RPMI7951 (cell line): Measurements from ENCODE around the gene MSLN. TPM values are rescaled to one million over a fixed set of nuclear protein-coding genes. Genes with fewer than 3 reads are reported as not detected.
A peak's percentile ranks its signal among the peaks of the same experiment; 100 is the strongest.

ENCODE experiments used
- DNase-seq: peaks from one replicate; pipeline ENCODE4 v3.0.0-alpha.2; 2012; ENCODE audit warnings: low read depth
- total RNA-seq: library from RNA; depleted of rRNA; stranded (reverse); fragments of >200 nt; shearing (Covaris generic); gene quantifications from 2 replicates; pipeline ENCODE4 v1.2.3, GENCODE V29; 2014

MSLN gene
- total RNA-seq, 1 experiment from 2014 or later, result not detected

DNA sequence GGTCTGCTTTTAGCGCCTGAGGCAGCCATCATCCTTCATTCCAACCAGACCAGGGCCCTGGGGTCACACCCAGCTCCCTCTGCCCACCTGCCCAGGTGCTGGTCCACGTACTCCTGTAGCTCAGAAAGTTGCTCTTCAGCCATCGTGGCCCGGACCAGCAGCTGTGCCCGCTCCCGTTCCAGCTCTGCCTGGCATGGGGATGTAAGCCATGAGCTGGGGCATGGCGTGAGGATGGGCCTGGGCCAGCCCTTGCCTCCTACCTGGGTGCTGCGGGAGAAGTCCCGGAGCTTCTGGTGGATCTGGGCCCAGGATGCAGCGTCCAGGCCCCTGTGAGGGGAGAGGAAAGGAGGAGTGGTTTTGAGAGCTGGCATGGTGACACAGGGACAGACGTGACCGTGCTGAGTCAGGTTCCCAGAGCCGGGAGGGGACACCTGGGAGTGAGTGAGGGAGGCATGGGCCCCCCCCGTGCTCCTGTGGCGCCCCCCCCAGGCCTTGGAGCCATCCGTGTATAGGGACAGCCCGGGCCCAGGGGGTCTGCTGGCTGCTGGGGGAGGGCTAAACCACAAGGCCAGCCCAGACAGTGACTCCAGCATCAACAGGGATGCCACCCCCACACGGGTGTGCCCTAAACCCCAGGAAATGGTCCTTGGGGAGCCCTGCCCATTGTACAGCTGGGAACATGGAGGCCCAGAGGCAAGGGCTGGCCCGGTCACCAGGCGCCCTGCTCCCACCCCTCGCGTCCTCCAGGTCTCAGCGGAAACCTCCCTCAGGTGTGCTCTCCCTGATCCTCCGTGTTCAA lies 37.5 kb upstream of the MSLN start:
- no peak for DNase-seq

DNA sequence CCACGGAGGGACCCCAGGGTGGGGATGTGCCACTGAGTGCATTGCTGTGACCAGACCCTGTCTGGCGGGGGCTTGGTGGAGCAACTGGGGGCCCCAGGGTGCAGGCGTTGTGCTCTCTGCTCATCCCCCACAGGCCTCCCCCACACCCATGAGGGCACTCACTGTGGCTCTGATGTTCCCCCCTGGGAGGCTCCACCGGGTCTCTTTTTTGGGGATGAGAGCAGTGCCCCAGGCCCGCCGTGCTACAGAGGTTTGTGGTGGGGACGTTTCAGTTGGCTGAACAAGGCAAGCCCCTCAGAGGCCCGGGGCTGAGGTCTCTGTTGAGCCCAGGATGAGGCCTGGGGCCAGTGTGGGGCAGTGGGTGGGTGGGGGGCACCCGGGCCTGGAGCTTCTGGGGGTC lies 36.8 kb upstream of the MSLN start:
- no peak for DNase-seq

DNA sequence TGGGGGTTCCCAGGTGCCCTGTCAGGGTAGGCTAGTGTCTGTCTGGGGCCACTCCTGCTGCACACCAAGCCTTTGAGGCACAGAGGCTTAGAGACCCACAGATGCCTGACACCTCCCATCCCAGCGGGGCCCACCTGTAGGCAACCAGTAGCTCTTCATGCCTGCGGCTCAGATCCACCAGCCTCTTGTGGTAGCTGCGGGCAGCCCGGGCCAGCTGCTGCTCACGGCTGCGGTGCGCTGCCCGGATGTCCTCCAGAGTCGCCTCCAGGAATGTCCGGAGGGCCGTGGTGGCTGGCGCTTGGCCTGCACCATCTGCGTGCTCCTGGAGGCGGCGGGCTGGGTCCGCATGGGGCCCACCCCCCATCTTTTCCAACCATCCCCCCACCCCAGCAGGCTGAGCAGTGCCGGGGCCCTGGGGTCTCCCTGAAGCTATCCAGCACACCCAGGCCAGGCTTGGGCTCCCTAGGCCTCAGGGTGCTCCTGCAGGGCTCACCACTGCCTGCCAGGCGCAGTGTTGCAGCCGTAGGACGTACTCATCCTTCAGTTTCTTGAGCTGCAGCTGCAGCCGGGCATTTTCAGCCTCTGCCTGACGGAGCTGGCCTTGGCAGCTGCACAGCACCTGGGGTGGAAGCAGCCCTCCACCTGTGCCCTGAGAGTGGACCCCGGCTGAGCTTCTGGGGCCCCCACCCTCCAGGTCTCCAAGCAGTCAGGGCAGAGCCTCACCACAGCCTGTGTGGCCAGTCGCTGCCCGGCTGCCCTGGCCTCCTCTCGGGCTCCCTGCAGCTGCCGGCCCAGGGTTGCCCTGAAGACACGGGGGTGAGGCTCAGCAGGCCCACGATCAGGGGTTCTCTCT lies 36.1 kb upstream of the MSLN start:
- DNase-seq, result peak; percentile 35

DNA sequence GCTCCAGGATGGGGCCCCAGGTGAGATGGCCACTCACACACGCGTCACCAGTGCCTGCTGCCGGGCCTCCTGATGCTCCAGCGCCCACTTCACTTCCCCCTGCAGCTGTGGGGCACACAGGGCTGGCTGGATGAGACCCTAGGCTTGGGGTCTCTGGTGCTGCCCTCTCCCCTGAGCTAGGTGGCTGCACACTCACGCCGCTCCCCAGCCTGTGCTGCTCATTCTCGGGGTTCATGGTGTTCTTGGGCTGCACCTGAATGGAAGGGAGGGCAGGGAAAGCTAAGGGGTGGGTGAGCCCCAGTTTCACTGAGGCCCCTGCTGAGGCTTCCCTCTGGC lies 35.5 kb upstream of the MSLN start:
- DNase-seq, result no peak

DNA sequence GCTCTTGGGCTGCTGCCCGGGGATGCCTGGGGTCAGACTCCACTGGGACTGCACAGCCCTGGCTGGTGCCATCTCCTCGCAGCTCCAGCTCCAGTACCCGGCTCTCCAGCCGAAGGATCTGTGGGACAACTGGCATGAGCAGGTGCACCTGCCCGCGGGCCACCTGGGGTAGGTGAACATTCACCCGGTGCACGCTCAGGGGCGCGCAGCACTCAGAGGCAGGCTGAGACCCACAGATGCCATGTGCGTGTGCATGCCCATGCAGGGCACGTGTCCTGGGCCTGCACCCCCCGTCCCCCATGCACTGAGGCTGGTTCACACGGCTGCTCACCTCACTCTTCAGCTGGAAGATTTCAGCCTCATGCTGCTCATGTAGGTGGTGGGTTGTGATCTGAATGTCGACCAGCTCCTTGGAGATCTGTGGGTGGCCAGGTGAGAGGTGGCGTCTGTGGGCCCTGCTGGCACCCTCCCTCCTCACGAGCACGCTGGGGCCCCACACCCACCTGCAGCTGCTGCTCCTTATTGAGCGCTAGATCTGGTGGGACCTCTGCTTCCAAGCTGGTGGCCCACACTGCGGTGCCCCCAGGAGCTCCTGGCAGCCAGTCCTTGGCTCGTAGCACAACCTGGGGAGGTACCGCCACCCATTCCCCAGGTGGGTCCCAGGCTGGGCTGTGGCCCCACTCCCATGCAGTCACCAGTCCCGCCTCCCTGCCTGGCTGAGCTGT lies 34.9 kb upstream of the MSLN start:
- no peak for DNase-seq

DNA sequence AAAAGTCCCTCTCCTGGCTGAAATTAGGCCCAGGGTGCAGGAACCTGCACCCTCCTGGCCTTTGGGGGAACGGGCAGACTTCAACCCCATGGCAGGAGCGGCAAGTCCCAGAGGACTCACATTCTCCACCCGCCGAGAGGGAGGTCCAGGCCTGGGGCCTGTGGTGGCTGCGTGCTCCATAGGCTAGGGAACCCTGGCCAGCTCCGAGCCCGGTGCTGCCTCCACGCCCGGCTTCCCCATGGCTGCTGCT lies 34.4 kb upstream of the MSLN start:
- DNase-seq, result no peak

DNA sequence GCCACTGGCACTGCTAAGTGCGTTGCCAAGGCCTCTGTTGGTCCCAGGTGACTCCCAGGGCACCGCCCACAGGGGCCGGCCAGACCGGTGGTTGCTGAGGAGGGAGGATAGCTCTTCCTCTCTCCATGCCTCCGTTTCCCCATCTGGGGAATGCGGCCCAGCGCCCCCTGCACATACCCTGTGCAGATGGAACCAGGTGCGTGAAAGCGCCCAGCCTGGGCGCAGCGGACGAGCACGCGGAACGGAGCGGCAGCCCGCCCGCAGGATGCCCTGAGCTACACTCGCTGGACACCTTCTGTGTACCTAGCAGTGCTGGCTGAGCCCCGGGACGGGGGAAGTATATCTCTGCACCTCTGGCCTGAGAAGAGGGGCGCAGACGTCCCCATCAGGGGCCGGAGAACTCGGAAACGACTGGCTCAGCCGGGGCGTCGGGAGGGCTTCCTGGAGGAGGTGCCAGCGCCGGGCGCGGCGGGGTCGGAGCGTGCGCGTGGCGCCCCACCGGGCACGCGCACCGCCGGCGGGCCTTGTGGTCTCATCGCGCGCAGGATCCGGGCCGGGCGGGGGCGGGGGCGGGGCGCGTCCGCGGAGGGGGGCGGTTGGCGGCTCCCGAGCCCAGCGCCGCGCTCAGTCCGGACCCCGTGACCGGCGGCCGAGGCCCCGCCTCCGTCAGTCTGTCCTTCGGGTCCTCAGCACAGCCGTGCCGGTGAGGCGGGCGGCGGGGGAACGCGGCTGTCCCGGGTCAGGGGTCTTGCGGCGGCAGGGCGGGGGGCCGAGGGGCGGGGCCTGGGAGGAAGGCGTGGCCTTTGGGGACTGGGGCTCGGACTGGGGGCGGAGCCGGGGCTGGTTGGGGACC lies 33.9 kb upstream of the MSLN start, which contains the start of the genes CCDC78 and HAGHL:
TSS of gene CCDC78 (minus strand) at position 6 of the 853 bp plus-strand sequence. CDS start 76 bp downstream, outside the sequence.
TSS of gene HAGHL (plus strand) at position 669 of the 853 bp plus-strand sequence. CDS start 404 bp downstream, outside the sequence.
- peak; percentile 34 for DNase-seq

DNA sequence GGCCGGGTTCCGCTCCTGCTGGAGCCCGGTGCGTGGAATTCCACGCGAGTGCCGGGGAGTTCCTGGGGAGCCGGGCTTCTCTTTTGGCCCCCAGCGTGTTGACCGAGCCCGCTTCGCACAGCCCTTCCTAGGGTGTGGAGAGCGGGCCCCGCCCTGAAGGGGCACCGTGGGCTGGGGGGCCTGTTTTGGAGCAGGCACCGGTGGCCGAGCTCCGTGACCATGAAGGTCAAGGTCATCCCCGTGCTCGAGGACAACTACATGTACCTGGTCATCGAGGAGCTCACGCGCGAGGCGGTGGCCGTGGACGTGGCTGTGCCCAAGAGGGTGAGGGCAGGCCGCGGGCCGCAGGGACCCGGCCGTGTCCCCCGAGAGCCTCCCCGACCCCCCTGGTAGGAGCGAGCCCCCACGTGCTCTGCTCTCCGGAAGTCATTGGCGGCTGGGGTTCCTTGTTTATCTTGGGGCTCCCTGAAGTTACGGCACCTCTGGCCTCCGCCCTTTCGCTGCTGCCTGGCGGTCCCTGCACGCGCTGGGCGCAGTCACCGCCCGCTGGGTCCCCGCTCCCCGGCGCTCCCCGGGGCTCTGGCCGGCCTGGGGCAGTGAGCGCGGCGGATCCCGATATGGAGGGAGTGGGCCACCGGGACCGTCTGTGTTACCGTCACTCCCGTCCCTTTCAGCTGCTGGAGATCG lies 33.1 kb upstream of the MSLN start:
- no peak for DNase-seq

DNA sequence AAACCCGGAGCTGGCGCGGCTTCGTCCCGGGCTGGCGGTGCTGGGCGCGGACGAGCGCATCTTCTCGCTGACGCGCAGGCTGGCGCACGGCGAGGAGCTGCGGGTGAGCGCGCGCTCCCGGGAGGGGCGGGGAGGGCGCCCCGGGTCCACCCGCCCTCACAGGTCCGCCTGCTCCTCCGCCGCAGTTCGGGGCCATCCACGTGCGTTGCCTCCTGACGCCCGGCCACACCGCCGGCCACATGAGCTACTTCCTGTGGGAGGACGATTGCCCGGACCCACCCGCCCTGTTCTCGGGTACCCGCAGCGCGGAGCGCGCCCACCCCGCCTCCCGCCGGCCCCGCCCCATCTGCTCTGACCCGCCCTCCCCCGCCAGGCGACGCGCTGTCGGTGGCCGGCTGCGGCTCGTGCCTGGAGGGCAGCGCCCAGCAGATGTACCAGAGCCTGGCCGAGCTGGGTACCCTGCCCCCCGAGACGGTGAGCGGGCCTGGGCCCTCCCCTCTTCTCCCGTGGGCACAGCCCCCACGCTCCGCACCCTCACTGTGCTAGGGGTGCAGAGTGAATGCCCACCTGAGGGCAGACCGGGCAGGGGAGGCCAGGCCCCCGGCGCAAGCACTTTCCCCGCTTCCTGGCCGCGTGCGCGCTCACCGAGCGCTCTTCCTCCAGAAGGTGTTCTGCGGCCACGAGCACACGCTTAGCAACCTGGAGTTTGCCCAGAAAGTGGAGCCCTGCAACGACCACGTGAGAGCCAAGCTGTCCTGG lies 32.2 kb upstream of the MSLN start:
- peak; percentile 79 for DNase-seq

DNA sequence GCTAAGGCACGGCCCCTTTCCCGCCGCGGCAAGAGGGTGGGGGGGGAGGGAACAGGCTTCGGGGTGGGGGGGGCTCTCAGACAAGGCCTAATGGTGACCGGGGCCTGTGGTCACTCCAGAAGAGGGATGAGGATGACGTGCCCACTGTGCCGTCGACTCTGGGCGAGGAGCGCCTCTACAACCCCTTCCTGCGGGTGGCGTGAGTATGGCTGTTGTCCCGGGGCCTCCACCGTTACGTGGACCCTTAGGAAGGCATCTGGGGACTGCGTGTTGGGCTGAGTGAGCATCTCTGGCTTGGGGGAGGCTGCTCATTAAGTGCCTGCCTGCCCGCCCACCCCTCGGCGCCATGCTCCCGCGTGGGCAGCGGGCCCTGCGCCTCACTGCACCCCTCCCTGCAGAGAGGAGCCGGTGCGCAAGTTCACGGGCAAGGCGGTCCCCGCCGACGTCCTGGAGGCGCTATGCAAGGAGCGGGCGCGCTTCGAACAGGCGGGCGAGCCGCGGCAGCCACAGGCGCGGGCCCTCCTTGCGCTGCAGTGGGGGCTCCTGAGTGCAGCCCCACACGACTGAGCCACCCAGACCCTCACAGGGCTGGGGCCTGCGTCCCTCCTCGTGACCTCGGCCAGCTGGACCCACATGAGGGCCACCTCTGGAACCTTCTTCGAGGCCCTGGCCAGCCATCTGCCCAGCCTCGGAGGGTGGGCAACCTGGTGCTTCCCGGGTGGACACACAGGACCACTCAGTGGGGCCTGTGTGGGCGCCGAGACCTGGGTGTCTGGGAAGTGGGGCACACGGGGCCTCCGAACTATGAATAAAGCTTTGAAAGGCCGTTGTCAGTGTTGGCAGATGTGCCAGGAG lies 31.4 kb upstream of the MSLN start:
- DNase-seq, result no peak

DNA sequence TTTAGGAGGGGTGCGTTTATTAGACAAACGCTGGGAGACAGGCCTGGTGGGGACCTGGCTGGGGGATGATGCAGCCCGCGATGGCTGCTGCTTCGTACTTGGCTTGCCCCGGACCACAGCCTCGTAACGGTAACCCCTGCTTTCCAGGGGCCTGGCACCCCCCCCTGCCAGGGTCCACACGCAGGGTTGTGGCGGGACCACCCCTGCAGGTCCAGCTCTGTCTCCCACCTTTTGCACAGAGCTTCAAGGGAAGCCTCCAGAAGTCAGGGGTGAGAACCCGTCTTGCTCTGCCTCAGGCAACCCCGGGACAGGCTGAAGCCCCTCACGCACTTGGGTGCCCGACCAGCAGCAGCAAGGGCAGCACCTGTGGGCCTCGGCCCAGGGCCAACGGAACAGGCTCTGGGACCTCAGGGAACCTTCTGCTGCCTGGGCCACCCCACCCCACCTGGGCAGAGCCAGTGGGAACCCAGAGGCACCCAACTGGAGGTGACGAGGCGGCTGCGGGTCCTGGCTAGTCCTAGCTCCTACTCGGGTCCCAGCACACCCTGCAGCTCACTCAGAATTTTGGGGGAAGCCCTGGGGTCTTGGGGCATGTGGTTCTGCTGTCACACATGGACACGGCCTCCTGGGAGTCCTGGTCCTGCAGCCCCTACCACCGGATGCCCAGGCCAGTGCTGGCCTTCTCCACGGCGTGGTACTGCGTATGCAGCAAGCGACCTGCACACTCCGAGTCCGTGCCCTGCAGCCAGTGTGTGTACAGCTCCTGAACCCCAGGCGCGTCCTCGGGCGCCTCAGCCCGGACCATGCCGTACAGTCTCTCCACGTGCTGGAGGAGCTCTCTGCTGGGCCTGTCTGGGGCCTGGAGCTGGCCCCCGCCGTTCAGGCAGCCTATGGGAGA lies 30.5 kb upstream of the MSLN start:
- DNase-seq, result no peak

DNA sequence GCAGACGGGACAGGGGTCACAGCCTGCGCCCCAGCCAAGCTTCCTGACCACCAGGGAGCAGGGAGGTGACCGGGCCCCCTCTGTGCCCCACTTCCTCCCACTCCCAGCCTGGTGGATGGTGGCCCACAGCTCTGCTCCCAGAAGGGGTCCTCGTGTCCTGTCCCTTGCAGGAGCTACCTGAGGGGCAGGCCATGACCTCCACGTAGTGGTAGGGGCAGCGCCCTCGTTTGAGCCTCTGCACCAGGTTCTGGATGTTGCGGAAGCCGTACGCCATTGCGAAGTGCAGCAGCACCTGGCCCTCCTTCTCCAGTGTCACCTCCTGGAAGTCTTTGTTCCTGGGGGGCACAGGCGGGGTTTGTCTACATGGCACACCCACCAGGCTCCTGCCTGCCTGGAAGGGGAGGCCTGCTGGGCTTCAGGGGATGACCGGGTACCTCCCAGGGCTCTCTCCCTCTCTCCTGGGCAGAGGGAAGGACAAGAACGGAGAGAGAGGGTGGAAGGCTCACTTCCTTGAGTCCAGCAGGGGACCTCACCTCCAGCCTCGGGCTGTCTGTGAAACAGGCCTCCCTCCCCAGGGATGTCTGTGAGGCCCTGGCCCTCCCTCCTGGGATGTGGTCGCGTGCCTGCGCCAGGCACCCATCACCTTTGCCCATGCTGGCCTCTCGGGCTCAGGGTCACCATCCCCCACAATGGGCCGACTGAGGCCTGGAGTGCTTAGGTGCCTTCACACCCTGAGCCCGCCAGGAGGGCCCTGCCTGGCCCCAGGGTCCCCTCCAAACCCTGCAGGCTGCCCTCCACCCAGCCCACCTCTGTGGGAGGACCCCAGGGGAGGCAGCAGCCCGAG lies 29.6 kb upstream of the MSLN start:
- no peak for DNase-seq

DNA sequence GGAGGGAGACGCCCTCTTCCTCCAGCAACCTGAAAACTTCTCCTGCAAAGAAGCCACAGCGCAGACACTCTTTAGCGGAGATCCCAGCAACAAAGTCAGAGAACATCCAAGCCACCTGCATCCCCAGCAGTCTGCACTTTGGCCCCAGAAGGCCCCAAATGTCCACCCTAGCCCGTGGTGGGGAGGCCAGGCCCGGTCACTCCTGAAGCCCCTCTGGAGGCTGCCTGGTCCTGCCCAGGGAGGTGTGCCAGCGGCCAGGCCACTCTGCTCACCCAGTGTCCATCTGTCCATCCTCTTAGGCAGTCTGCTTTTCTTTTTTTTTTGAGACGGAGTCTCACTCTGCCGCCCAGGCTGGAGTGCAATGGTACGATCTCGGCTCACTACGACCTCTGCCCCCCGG lies 28.2 kb upstream of the MSLN start:
- DNase-seq, result no peak

DNA sequence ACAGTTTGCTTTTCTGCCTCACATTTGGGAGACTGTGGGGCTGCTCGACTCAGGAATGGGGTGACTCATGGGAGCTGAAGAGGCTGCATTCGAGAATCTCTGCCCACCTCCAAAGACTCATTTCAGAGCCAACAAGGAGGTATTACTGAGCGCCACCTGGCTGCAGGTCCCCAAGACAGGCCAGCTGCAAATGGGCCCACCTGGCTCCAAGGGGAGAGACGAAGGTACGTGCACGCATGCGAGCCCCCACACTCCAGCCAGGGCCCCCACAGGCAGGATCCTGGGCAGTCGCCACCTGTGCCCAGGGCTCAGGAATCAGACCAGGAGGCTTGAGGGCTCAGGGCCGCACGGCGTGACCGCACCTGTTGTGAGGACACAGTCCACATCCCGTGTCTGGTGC lies 27.6 kb upstream of the MSLN start:
- no peak for DNase-seq

DNA sequence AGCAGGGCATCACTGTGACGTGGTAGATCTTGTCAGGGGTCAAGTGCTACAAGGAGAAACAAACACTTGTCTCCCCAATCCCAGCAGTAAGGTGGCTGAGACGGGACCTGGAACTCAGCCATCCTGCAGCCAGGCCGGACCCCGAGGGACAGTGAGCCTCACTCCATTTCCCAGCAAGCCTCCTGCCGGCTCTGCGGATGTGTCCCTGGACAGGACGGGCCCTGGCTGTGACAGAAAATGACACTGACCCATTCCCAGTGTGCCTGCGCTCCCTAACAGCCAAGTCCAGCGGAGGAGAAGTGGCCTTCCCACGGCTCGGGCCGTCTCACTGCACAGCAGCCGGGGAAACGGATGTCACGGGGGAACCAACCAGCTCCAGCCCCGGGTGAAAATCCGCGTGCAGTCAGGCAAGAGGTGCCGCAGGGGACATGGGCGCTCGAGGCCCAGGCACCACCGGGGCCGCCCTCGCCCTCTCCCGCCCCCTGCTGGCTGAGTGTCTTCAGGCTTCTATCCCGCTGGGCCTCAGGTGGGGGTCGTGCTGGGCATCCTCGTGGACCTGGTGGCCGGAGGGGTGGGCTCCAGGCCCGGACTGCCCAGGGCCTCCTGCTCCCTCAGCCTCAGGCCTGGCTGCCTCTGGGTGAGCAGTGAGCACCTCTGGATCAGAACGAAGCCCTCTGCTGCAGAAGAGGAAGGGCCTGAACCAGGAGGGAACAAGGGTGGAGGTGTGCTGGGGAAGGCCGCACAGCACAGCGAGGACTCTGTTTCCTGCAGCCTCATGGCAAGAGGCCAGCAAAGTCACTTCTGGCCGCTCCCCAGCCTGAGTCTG lies 26.9 kb upstream of the MSLN start:
- no peak for DNase-seq

DNA sequence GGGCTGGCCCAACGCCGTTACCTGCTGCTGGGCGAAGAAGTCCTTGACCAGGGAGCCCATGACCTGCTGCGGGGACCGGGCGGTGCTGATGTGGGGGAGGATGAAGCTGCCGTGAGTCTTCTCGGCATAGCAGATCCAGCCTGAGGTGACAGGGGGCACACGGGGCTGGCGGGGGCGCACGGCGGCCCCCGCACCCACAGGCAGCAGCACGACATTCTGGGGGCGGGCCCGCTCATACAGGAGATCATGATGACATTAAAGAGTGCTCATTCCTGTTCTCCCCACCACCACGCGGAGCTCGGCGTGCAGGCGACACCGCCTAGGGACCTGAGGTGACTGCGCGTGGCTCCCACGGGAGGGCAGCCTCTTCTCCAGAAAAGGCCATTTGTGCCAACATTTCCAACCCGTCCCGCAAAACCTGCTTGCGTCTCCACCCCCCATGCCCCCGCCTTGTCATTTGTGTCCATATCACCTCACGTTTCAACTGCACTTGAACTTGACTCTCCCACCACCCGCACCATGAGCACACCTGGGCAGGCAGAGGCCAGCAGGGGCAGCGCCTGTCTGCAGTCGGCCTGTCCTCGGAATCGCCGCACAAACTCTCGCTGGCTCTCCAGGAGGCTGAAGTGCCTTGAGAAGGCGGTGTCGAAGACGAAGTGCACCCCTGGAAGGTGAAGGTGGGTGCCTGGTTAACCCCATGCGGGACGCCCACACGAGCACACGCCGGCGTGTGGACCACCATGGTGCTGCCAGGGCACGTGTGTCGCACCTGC lies 26.1 kb upstream of the MSLN start:
- DNase-seq, result no peak
